ENCODE data around the gene CTTNBP2. TPM values are rescaled to one million over a fixed set of nuclear protein-coding genes. Genes with fewer than 3 reads are reported as not detected.

Gene CTTNBP2
- total RNA-seq (2021; fragmentation: NEBNext Ultra II Directional; extraction: Animal tissue kit (Norgen Biotek cat#: 25700)), result not detected
- long read RNA-seq, result 0 reads

- TF ChIP-seq CTCF (IDR thresholded peaks at IDR 0.05), result no peak
- Mint-ChIP-seq H3K27ac (no peak within 1 kb of the TSS), H3K9me3 (no peaks in the 10 kb centered on the region), H3K4me1 (ENCODE audit: low read depth) (no peaks in the 10 kb centered on the region), H3K27me3 (ENCODE audit: insufficient read depth) (peaks cover 10% of the 10 kb centered on the region), H3K4me3 (peak within 1 kb of the TSS; percentile 58), H3K36me3 (ENCODE audit: low read depth) (no peaks in the 10 kb centered on the region)
- no peak for DNase-seq
Measured at GRCh38 chr7:117873310-117874190, at the start of gene CTTNBP2. CTTNBP2 (minus strand) TSS chr7:117873441; CDS start chr7:117873415, 26 bp downstream.

DNA sequence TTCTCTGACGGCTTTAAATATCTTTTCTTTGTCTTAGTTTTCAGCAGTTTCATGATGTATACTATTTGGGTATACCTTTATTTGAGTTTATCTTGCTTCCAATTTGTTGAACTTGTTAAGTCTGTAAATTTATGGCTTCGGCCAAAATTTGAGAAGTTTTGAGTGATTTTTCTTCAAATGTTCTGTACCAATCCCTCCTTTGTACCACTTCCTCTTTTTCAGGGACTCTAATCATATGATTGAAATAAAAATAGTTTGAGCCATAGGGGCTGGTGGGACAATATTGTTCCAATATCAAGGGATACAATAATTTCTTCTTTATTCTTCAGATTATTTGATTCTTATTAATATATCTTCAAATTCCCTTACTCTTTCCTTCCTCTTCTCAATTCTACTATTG lies 43.1 kb upstream of the CTTNBP2 start:
- no peak for TF ChIP-seq CTCF (IDR thresholded peaks at IDR 0.05)
- no peaks in the 10 kb centered on the region for H3K4me1 Mint-ChIP-seq (ENCODE audit: low read depth)

GRCh38 chr7:117912421-117912820 lies 39.2 kb upstream of the CTTNBP2 start:
- DNase-seq, result no peak
- Mint-ChIP-seq H3K36me3 (ENCODE audit: low read depth) (no peaks in the 10 kb centered on the region), H3K4me3 (no peak overlapping the region), H3K9me3 (peaks cover 8% of the 10 kb centered on the region), H3K4me1 (ENCODE audit: low read depth) (no peaks in the 10 kb centered on the region), H3K27ac (no peak overlapping the region), H3K27me3 (ENCODE audit: insufficient read depth) (no peaks in the 10 kb centered on the region)
- no peak for TF ChIP-seq CTCF (IDR thresholded peaks at IDR 0.05)

More for the DNA sequence above, 43.1 kb upstream of the CTTNBP2 start:
- Mint-ChIP-seq H3K27ac (no peak overlapping the region), H3K36me3 (ENCODE audit: low read depth) (no peaks in the 10 kb centered on the region), H3K4me3 (no peak overlapping the region), H3K27me3 (ENCODE audit: insufficient read depth) (peaks cover 1% of the 10 kb centered on the region; the same call in 1 of the 2 replicates), H3K9me3 (peaks cover 23% of the 10 kb centered on the region)
- no peak for DNase-seq

- no peaks in the 10 kb centered on the region for H3K27me3 Mint-ChIP-seq (ENCODE audit: insufficient read depth)
- no peak overlapping the region for H3K27ac Mint-ChIP-seq
- H3K4me1 Mint-ChIP-seq (ENCODE audit: low read depth), result no peaks in the 10 kb centered on the region
- no peak overlapping the region for H3K4me3 Mint-ChIP-seq
- no peak for DNase-seq
- peaks cover 15% of the 10 kb centered on the region for H3K9me3 Mint-ChIP-seq
- no peaks in the 10 kb centered on the region for H3K36me3 Mint-ChIP-seq (ENCODE audit: low read depth)
- TF ChIP-seq CTCF (IDR thresholded peaks at IDR 0.05), result no peak
Measured at GRCh38 chr7:117908031-117908795, 35.0 kb upstream of the CTTNBP2 start.

- H3K4me1 Mint-ChIP-seq (ENCODE audit: low read depth), result no peaks in the 10 kb centered on the region
- no peak for DNase-seq
- peaks cover 17% of the 10 kb centered on the region for H3K9me3 Mint-ChIP-seq
- no peaks in the 10 kb centered on the region for H3K36me3 Mint-ChIP-seq (ENCODE audit: low read depth)
- no peak overlapping the region for H3K27ac Mint-ChIP-seq
- no peak overlapping the region for H3K4me3 Mint-ChIP-seq
- H3K27me3 Mint-ChIP-seq (ENCODE audit: insufficient read depth), result no peaks in the 10 kb centered on the region
- TF ChIP-seq CTCF (IDR thresholded peaks at IDR 0.05), result no peak
Measured at GRCh38 chr7:117907049-117907640, 33.9 kb upstream of the CTTNBP2 start.
